Mucosa of descending colon (tissue), 3 donors: Measurements from ENCODE around the gene PTPRCAP. TPM values are rescaled to one million over a fixed set of nuclear protein-coding genes. Genes with fewer than 3 reads are reported as not detected.

Source experiments
- ATAC-seq: fragments of 200-7000 bp; cut with Tn5 transposase; one replicate; pipeline ENCODE4 v1.9.1; 2020; ENCODE audit warnings: mild to moderate bottlenecking, moderate library complexity
- DNase-seq, 3 donors: peaks; one replicate each; pipeline ENCODE4 v3.0.0-alpha.2; 2020
- H3K36me3 ChIP-seq: fragments of 200-600 bp; one replicate; pipeline ENCODE4 v1.8.0; 2021; ENCODE audit warnings: low read depth, mild to moderate bottlenecking
- H3K4me1 ChIP-seq: fragments of 200-600 bp; one replicate; pipeline ENCODE4 v1.8.0; 2021; ENCODE audit warnings: low read depth, mild to moderate bottlenecking
- H3K4me3 ChIP-seq: fragments of 200-600 bp; one replicate; pipeline ENCODE4 v1.8.0; 2021; ENCODE audit warnings: mild to moderate bottlenecking
- H3K9me3 ChIP-seq: fragments of 200-600 bp; one replicate; pipeline ENCODE4 v1.8.0; 2021; ENCODE audit warnings: mild to moderate bottlenecking
- intact Hi-C, 2 donors: fragments of 100-400 bp; cut with DNase I in 1 of 2; cut with micrococcal nuclease in 1 of 2; formaldehyde crosslinking; loops; one replicate each; pipeline versions ENCODE4 v1.11.0 to v1.11.1; 2022; cut with DNase I, micrococcal nuclease
- total RNA-seq, 3 donors: library from RNA; stranded (reverse); fragmentation: NEBNext Ultra II Directional in 2 of 3; extraction: Animal tissue kit (Norgen Biotek cat#: 25700) in 2 of 3; gene quantifications; one replicate each; pipeline versions ENCODE4 v1.2.1 to v1.2.4, GENCODE V29; 2021 to 2023
- TF ChIP-seq, protein P1 (sequence below): fragments of 200-600 bp; IDR thresholded peaks from one replicate; pipeline ENCODE4 v1.8.0; 2022; ENCODE audit warnings: antibody characterized with exemption, mild to moderate bottlenecking
- donor health status: DM: no; HTN: no; CAD: no; lungs with moderate emphysema.
- donor health status: DM: no; HTN: no; CAD: no.
- donor health status: DM: no; HTN: yes; CAD: no.

The PTPRCAP gene
- total RNA-seq, 3 donors from 2014 or later = 7.2 to 13.6 (median 10.0) TPM

DNA sequence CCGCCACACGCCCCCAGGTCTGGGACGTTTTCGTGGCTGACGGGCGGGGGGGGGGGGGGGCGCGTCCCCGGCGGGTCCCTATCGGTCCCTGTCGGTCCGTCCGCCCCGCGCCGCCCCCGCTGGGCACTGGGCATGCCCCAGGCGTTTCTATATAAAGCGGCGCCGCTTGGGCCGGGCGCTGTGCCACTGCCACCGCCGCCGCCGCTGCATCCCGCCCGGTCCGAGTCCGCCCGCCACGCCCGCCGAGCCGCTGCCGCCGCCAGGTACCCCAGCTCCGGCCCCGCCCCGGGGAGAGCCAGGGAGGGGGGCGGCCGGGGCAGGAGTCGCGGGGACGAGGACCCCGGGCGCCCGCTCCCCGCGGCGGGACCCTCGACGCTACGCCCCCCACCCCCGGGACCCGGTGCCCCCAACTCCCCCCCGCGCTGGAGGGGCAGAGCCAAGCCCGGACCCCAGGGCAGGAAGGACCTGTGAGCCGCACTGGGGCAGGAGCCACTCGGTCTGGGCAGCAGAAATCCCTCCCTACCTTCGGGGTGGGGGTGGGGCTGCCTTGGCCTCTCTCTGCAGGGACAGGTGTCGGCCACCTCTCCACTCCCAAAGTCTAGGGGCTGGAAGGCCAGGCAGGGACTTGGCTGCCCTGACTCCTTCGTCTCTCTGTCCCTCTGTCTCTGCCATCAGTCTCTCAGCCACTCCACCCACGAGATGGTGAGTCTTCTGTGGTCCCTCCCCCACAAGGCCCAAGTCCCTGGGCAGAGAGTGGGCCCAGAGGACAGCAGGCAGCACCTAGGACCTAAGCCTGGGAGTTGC is 21.8 kb downstream of the PTPRCAP start, which contains the start of gene CARNS1:
Gene CARNS1 (plus strand): TSS at position 178 of the 804 bp plus-strand sequence. CDS start 522 bp downstream, at position 700.
- Histone ChIP-seq H3K36me3 (no peaks in the 10 kb centered on the region), H3K4me1 (peaks cover 27% of the 10 kb centered on the region), H3K9me3 (no peaks in the 10 kb centered on the region), H3K4me3 (no peak within 1 kb of the TSS)
- ATAC-seq (peak; percentile 19), DNase-seq (peak in 1 of 3 donors; percentile 49)
- TF ChIP-seq, protein P1, sequence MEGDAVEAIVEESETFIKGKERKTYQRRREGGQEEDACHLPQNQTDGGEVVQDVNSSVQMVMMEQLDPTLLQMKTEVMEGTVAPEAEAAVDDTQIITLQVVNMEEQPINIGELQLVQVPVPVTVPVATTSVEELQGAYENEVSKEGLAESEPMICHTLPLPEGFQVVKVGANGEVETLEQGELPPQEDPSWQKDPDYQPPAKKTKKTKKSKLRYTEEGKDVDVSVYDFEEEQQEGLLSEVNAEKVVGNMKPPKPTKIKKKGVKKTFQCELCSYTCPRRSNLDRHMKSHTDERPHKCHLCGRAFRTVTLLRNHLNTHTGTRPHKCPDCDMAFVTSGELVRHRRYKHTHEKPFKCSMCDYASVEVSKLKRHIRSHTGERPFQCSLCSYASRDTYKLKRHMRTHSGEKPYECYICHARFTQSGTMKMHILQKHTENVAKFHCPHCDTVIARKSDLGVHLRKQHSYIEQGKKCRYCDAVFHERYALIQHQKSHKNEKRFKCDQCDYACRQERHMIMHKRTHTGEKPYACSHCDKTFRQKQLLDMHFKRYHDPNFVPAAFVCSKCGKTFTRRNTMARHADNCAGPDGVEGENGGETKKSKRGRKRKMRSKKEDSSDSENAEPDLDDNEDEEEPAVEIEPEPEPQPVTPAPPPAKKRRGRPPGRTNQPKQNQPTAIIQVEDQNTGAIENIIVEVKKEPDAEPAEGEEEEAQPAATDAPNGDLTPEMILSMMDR = no peak
- intact Hi-C loops = no loop called here

DNA sequence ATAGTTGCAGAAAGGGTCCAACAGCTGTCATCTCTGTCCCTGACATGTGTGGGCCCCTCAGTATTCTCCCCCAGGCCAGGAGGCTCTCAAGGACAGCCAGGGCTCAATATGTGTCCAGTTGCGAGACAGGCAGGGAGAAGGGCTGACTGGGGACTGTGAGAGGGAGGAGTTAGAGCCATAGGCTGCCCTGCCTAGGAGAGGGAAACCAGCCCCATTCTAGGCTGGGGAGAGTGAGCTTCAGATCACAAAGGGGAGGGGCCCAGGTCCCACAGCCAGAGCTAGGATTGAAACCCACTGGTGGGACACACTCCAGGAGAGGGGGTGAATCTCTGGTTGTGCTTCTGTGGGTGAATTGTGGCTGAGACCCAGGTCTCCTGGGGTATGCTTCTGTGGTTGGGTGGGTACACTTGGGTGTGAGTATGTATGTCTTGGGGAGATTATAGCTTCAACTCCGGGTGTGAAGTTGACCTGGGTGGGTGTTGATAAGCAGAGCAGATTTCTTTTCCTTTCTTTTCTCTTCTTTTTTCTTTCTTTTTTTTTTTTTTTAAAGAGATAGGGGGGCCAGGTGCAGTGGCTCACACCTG is 24.1 kb downstream of the PTPRCAP start:
- intact Hi-C loops = no loop called here
- Histone ChIP-seq H3K9me3 (no peaks in the 10 kb centered on the region), H3K4me3 (no peak overlapping the region), H3K4me1 (peaks cover 22% of the 10 kb centered on the region), H3K36me3 (no peaks in the 10 kb centered on the region)
- DNase-seq = no peak
- TF ChIP-seq, protein P1 = no peak
- no peak for ATAC-seq

DNA sequence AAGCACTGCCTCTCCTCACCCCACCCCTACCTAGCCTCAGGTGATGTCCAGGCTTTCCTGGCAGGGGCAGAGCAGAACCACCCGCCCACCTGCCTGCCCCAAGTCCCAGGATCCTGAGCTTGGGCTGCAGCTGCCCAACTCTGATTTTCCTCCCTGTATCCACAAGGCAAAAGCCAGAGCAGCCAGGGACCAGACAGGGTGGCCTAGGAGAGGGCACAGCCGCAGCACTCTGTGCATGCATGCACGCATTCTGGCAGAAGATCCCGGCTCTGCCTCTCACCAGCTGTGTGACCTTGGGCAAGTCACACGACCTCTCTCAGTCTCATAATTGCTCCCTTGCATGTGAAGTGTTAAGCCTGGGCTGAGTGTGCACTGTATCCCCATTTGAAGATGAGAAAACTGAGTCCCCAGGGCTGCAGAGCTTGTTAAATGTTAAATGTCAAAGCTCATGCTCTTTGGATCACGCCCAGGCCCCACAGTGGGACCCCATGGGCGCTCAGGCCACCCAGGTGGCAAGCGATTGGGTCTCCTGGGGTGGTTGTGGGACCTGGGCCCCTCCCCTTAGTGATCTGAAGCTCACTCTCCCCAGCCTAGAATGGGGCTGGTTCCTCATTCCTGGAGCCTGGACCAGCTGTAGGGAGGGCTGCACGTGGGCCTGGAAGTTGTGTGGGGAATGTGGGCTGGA is 24.8 kb downstream of the PTPRCAP start:
- no peak overlapping the region for H3K4me3 ChIP-seq
- H3K9me3 ChIP-seq = no peaks in the 10 kb centered on the region
- peak in 1 of 3 donors; percentile 46 for DNase-seq
- peaks cover 22% of the 10 kb centered on the region for H3K4me1 ChIP-seq
- intact Hi-C loops = no loop called here
- ATAC-seq = no peak
- TF ChIP-seq, protein P1 = no peak
- no peaks in the 10 kb centered on the region for H3K36me3 ChIP-seq

DNA sequence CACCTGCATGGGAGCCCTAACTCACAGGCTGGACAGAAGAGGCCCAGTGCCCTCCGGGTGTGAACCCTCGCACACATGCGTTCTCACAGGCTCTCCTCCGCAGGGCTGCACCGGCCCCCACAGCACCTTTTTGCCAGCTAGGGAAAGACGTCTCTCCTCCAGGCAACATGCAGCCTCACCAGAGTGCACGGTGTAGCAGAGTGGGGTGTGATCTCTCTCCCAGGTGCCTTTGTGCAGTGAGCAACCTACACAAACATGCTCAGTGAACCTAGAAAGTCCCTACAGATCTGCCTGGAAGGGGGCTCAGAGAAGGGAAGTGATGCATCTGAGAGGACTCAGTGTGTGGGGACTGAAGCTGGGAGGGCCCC is 25.7 kb downstream of the PTPRCAP start:
- no peaks in the 10 kb centered on the region for H3K9me3 ChIP-seq
- intact Hi-C loops = no loop called here
- ATAC-seq (no peak), DNase-seq (no peak)
- H3K4me1 ChIP-seq = peaks cover 21% of the 10 kb centered on the region
- H3K36me3 ChIP-seq = no peaks in the 10 kb centered on the region
- H3K4me3 ChIP-seq = no peak overlapping the region
- TF ChIP-seq, protein P1 = no peak

DNA sequence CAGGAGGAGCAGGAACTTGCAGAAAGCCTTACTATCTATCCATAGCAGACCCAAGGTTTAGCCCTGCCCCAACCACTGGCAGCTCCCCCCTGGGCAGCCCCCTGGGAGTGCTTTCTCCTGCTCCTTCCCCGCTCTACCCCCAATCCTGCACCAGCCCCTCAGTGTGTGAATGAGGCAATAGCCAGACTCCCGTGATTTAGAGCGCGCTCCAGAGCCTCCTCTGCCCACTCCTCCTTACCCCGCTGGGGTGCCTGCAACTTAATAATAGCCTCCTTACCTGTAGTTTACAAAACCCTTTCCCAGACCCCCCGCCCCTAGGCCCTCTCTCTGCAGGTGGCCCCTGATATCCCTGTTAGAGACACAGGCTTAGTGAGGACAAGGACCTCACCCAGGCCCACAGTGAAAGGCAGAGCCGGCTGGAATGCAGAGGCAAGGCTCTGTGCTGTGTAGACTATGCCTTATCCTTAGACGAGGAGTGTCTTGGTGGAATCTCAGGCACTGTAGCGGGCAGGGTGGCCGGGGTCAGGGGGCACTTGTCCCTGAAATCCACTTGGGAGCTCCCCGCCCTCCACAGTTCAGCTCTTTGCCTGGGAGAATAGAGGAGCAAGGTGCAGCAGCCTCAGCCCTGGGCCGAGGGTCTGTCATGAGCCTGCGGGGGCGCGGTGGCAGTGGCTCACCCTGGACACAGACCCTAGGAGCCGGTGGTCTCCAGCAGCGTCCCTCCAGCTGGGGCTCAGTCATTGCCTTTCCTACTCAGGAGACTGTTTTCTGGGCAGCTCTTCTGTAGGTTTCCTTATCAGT is 26.3 kb downstream of the PTPRCAP start:
- intact Hi-C loops = no loop called here
- TF ChIP-seq, protein P1 = no peak
- DNase-seq (no peak), ATAC-seq (no peak)
- Histone ChIP-seq H3K4me3 (no peak overlapping the region), H3K4me1 (peaks cover 15% of the 10 kb centered on the region), H3K9me3 (no peaks in the 10 kb centered on the region), H3K36me3 (no peaks in the 10 kb centered on the region)
